Activated gamma-delta T cell (primary cell): ENCODE results near the gene ZFP91.

Source experiments
- DNase-seq: peaks from one replicate; lab custom pipeline; 2025; lab: John Stamatoyannopoulos, UW

The ZFP91 gene

DNA sequence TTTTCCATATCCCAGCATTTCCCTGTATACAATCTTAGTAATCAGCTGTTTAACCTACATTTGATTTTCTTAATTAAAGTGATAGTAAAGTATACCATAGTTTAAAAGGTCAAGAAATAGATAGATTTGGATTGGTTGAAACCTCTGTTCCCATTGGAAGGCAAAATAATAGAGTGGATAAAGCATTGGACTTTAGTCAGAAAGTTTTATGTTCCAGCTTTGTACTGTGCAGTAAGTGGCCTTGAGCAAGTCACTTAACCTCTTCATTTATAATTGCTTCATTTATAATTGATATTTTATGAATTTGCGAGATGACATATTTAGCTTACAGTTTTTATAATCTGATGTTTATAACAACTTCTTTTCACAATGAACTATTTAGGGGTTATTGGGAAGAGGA is 3.6 kb downstream of the ZFP91 start:
- DNase-seq: no peak

- no peak for DNase-seq
Observed at GRCh38 chr11:58586998-58587397, 8.1 kb downstream of the ZFP91 start.

- no peak for DNase-seq
Observed at GRCh38 chr11:58591659-58592058, 12.8 kb downstream of the ZFP91 start.

DNA sequence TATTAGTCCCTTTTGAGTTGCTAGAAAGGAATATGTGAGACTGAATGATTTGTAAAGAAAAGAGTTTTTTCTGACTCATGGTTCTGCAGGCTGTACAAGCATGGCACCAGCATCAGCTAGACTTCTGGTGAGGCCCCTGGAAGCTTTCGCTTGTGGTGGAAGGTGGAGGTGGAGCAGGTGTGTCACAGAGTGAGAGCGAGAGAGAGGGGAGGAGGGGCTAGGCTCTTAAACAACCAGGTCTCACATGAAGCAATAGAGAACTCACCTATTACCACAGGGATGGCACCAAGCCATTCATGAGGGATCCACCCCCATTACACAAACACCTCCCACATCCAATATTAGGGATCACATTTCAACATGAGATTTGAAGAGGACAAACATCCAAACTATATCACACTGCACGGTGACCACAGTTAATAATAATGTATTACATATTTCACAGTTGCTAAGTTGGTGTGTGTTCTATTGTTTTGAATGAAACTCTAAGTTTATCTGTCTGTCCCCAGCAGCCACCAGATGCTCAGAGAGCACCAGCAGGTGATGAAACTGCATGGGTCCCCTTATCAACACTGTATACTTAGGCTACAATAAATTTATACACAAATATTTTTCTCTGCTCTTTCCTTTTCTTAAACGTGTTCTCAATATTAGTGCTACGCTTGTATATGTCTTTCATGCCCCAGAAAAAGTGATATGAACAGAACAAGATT is 14.1 kb downstream of the ZFP91 start:
- no peak for DNase-seq

DNA sequence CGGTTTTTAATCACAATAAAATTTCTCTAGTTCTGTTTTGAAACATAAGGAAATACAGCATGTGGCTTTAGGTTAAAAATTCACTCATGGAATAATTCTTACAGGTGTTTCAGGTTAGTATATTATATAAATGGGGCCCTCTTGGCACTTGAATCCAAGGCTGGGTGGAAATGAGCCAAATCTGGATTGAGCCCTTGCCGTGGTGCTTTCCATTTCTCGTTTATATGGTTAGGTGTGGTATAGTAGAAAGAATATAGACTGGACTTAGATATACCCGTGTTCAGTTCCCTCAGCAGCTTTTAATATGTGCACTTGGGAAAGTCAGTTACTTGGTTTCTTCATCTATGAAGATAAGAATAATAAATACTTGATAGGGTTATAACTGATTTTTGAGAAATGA is 16.0 kb downstream of the ZFP91 start:
- no peak for DNase-seq

GRCh38 chr11:58596621-58597020 is 17.8 kb downstream of the ZFP91 start:
- DNase-seq: no peak

- DNase-seq: no peak
Observed at GRCh38 chr11:58597486-58598144, 18.8 kb downstream of the ZFP91 start.

DNA sequence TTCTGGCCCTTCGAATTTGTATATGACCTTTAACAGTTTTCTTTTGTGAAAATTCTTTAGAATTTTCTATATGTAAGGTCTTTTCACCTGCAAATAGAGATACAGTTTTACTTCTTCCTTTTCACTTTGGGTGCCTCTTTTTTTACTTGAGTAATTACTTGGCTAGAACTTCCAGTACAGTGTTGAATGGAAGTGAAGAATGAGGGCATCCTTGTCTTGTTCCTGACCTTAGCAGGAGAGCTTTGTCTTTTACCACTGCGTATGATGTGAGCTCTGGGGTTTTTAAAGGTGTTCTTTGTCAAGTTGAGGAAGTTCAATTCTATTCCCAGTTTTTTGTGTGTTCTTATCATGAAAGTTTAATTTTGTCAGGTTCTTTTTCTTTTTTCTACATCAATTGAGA is 21.6 kb downstream of the ZFP91 start:
- no peak for DNase-seq

DNA sequence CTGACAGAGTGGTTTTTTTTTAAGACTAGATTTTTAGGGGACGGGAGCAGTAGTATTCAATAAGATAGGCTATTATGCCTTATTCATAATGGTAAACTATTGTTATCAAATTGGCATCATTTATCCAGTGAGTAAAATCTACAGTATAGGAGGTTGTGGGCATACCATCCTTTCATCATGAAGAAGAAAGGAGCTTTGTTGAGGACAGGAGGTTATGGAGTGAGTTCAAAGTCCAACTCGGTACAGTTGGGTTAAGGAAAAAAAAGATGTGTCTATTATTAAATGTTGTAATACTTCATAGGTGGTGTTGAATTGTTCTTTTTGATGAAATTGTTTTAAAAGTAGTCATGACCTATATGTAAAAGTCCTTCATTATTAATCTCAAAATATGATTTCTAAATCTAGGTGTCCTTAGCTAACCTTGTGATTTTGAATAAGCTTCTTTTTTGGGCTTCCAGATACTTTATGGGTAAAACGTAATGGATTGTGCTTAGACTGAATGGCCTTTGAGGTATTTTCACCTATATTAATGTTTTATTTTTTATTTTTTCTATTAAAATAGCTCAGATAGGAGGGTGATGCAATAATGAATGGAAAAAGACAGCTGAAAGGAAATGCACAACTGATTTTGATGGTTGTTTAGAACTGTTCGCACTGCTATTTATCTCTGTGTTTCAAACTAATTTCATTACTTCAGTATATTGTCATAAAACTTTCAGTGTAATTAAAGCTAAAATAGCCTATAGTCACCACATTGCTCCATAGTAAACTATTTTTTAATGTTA is 28.3 kb downstream of the ZFP91 start:
- no peak for DNase-seq

GRCh38 chr11:58608331-58608730 is 29.5 kb downstream of the ZFP91 start:
- no peak for DNase-seq

- no peak for DNase-seq
Observed at GRCh38 chr11:58609723-58610122, 30.9 kb downstream of the ZFP91 start.

GRCh38 chr11:58613228-58613627 is 34.4 kb downstream of the ZFP91 start:
- DNase-seq: no peak

DNA sequence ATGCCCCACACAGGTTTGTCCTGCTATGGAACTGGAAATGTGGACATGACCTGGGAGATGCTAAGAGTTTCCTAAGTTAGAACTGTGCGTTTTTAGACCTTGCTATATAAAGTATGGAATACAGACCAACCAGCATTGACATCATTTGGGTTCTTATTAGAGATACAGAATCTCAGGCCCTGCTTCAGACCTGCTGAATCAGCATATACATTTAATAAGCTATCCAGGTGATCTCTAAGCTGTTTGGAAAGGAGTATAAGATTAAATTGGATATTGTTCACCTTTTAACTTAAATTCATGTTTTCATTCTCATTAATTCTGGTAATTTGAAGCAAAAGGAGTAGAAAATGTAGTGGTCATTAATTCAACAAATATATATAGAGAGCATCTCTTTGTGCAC is 36.7 kb downstream of the ZFP91 start:
- DNase-seq: no peak

- no peak for DNase-seq
Observed at GRCh38 chr11:58616594-58616993, 37.7 kb downstream of the ZFP91 start.

DNA sequence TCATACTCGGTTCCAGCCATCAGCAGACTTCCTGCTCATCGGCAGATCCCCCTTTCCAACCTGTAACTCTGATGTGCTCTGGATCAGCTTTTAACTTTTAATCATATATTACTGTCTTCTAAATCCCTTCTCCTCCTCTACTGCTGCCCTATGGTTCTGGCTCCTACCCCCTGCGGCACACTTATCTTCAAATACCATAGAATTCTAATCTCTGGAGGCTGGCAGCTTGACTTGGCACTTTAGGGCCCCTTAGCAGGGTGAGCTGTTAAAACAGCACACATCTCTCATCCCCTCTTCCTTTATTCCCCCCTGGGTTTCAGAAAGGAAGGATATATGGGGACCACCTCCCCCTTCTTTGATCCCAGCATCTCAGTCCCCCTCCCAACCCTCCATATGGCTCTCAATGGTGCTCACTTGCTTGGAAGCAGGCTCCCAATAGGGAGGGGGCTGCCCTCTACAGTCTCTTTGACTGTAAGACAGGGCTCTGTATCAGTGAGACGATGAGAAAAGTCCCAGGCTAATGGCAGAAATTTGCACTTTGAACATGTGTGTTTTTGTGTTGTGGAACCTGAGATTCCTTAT is 39.2 kb downstream of the ZFP91 start:
- no peak for DNase-seq

GRCh38 chr11:58621586-58622262 is 42.9 kb downstream of the ZFP91 start:
- no peak for DNase-seq

DNA sequence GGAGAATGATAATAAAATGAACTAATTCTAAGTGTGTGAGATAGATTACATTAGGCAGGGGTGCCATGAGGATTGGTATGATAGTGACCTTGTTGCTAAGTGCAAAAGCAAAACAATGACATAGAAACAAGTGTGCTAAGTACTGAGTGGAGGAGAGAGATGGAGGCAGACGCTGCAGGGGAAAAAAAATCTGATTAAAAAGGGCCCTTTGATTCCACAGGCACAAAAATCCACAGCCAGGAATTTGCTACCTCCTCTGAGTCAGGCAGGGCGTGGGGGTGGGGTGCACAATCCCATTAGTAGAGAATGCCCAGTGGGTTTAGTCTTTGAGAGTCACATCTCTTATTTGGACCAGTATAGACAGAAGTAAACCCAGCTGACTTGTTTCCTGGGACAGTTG is 43.5 kb downstream of the ZFP91 start, which contains the start of gene CNTF:
TSS of gene CNTF (plus strand) at position 322 of the 400 bp plus-strand sequence. CDS start 88 bp downstream, outside the sequence.
- DNase-seq: no peak

DNA sequence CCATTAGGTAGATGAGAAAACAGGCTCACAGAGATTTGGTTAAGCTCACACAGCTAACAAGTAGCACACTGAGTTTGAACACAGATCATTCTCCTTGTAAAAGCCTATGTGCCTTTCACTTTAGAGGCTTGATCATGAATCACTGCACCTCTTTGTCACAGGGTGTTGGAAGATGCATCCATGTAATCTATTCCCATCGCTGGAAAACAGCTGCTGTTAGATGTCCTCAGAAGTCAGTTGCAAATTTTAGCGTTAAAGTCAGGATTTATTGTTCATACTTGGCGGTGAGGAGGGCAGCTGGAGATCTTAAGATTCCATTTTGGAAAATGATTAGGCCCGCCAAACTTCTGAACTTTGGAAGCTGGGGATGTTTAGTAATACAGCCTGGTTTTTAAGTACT is 46.2 kb downstream of the ZFP91 start:
- DNase-seq: no peak

DNA sequence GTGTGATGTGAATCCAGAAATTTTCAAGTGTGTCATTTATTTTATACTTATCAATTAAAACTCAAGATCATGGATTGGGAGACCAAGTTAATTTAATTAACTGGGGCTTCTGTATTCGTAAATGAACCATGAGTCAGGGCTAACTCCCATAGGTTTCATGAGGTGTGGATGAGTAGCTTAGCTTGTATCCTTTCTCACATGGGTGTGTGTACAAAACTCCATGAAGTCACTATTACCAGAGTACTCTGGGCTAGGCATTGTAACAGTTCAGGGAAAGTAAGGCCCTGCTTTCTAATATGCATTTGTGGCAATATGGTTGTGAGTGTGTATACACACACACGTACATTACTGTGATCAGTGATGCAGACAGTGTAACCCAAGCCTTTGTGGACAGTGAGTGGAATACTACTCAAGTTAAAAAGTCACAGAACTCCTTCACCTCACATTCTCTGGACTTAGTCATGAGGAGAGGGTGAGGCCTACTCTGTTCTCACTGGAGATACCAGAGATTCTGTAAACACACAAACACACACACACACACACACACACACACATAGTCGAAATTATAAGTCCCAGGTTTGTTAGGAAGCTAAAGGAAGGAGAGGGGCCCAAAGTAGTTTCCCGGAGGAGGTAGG is 47.1 kb downstream of the ZFP91 start:
- DNase-seq: no peak

GRCh38 chr11:58626934-58627483 is 48.1 kb downstream of the ZFP91 start:
- no peak for DNase-seq

GRCh38 chr11:58628446-58628845 is 49.6 kb downstream of the ZFP91 start:
- DNase-seq: no peak
